HL-60 (cell line): ENCODE results near the gene KIF25.

Experiments
- DNase-seq, 2 experiments: peaks; one replicate each; pipeline ENCODE4 v3.0.0-alpha.2; 2010 to 2020; ENCODE audit warnings: low read depth in 1 of 2, low spot score in 1 of 2
- H3K27ac ChIP-seq: fragments of 250-450 bp; sonication (Bioruptor Pico); replicated peaks from 2 replicates; pipeline ENCODE4 v1.5.1; 2020; ENCODE audit warnings: mild to moderate bottlenecking, moderate library complexity
- H3K27me3 ChIP-seq: fragments of 250-450 bp; sonication (Bioruptor Pico); 2 replicates; pipeline ENCODE4 v1.5.1; 2021; ENCODE audit warnings: mild to moderate bottlenecking, moderate library complexity; ENCODE audit not compliant: insufficient read depth, poor library complexity, severe bottlenecking
- H3K4me3 ChIP-seq: replicated peaks from 2 replicates; pipeline ENCODE4 v1.5.1; 2011; ENCODE audit warnings: mild to moderate bottlenecking, control low read depth, low read length; ENCODE audit not compliant: insufficient read depth
- CTCF ChIP-seq: IDR thresholded peaks from one replicate; pipeline ENCODE4 v1.5.1; 2011; ENCODE audit warnings: low read length, control low read depth, inconsistent platforms; ENCODE audit not compliant: insufficient read depth
- GABPA ChIP-seq: IDR thresholded peaks from 2 replicates; pipeline ENCODE4 v1.6.1; 2012; ENCODE audit warnings: low read depth
- POLR2AphosphoS5 ChIP-seq: IDR thresholded peaks from 2 replicates; pipeline ENCODE4 v1.6.1; 2012; ENCODE audit warnings: low read depth
- REST ChIP-seq: IDR thresholded peaks from 2 replicates; pipeline ENCODE4 v1.6.1; 2012; ENCODE audit warnings: low read depth; ENCODE audit not compliant: insufficient replicate concordance
- SPI1 ChIP-seq: IDR thresholded peaks from 2 replicates; pipeline ENCODE4 v1.6.1; 2012; ENCODE audit warnings: low read depth, mild to moderate bottlenecking, borderline replicate concordance

KIF25 gene

GRCh38 chr6:168072730-168073129, 75.3 kb downstream of the KIF25 start:
- H3K27ac ChIP-seq, result no peak overlapping the region
- TF ChIP-seq SPI1, result no peak
- no peak for TF ChIP-seq POLR2AphosphoS5
- no peak for TF ChIP-seq GABPA
- TF ChIP-seq REST, result no peak
- no peak for TF ChIP-seq CTCF
- no peak overlapping the region for H3K4me3 ChIP-seq
- H3K27me3 ChIP-seq, result no peaks in the 10 kb centered on the region
- DNase-seq, result no peak

- DNase-seq, result no peak
- H3K27ac ChIP-seq, result no peak overlapping the region
- TF ChIP-seq REST (no peak), GABPA (no peak), CTCF (no peak), POLR2AphosphoS5 (no peak), SPI1 (no peak)
- H3K4me3 ChIP-seq, result no peak overlapping the region
- H3K27me3 ChIP-seq, result no peaks in the 10 kb centered on the region
Observed at GRCh38 chr6:168073937-168074730, 76.7 kb downstream of the KIF25 start.

- no peak for DNase-seq
Observed at GRCh38 chr6:168075216-168075615, 77.7 kb downstream of the KIF25 start.

More at GRCh38 chr6:168075216-168075615, 77.7 kb downstream of the KIF25 start:
- TF ChIP-seq SPI1 (no peak), POLR2AphosphoS5 (no peak), REST (no peak), GABPA (no peak), CTCF (no peak)
- Histone ChIP-seq H3K27me3 (no peaks in the 10 kb centered on the region), H3K27ac (no peak overlapping the region), H3K4me3 (no peak overlapping the region)
